Left lung (tissue), 10 donors: Measurements from ENCODE around the gene VENTX. TPM values are rescaled to one million over a fixed set of nuclear protein-coding genes. Genes with fewer than 3 reads are reported as not detected.
A peak's percentile ranks its signal among the peaks of the same experiment; 100 is the strongest.

Source experiments
- ATAC-seq: fragments of 200-7000 bp; cut with Tn5 transposase; one replicate; pipeline ENCODE4 v1.9.1; 2020; ENCODE audit warnings: moderate library complexity
- DNase-seq, 4 donors: peaks; one replicate each; pipeline ENCODE4 v3.0.0-alpha.2; 2013 to 2020
- H3K27ac ChIP-seq, 2 donors: fragments of 200-600 bp; sonication (generic) in 1 of 2; one replicate each; pipeline versions ENCODE4 v1.5.0 to v1.8.0; 2020 to 2021
- H3K27me3 ChIP-seq, 2 donors: fragments of 200-600 bp; sonication (generic) in 1 of 2; one replicate each; pipeline versions ENCODE4 v1.5.0 to v1.8.0; 2020 to 2021
- H3K36me3 ChIP-seq, 2 donors: fragments of 200-600 bp; sonication (generic) in 1 of 2; one replicate each; pipeline versions ENCODE4 v1.5.0 to v1.8.0; 2020 to 2021
- H3K4me1 ChIP-seq, 2 donors: fragments of 200-600 bp; one replicate each; pipeline ENCODE4 v1.8.0; 2021
- H3K4me3 ChIP-seq, 2 donors: fragments of 200-600 bp; sonication (generic) in 1 of 2; one replicate each; pipeline versions ENCODE4 v1.5.0 to v1.8.0; 2020 to 2021; ENCODE audit warnings: mild to moderate bottlenecking in 1 of 2
- H3K9me3 ChIP-seq, 2 donors: fragments of 200-600 bp; sonication (generic) in 1 of 2; one replicate each; pipeline versions ENCODE4 v1.5.0 to v1.8.0; 2020 to 2021
- CTCF ChIP-seq, 2 donors: fragments of 200-600 bp; sonication (generic) in 1 of 2; IDR thresholded peaks; one replicate each; pipeline versions ENCODE4 v1.5.0 to v1.8.0; 2021; ENCODE audit warnings: antibody characterized with exemption in 2 of 2
- intact Hi-C, 2 donors: fragments of 100-400 bp; cut with DNase I; formaldehyde crosslinking; loops; one replicate each; pipeline versions ENCODE4 v1.11.2 to v1.14.2; 2022
- polyA plus RNA-seq, 6 donors: library from polyadenylated mRNA; unstranded; fragments of 120-200 nt; gene quantifications; one replicate each; pipeline ENCODE4 v1.2.1, GENCODE V29; 2013; ENCODE audit not compliant: insufficient read length in 6 of 6
- total RNA-seq, 2 donors: library from RNA; stranded (reverse); fragmentation: NEBNext Ultra II Directional; extraction: Animal tissue kit (Norgen Biotek cat#: 25700); gene quantifications; one replicate each; pipeline ENCODE4 v1.2.1, GENCODE V29; 2021
- donor health status: DM: no; HTN: yes; CAD: no.
- donor health status: DM: no; HTN: no; CAD: no.

VENTX gene
- total and polyA plus RNA-seq, 8 donors, result 0.14 to 4.1 (median 0.25) TPM

- Histone ChIP-seq H3K27ac (no peak overlapping the region), H3K36me3 (no peaks in the 10 kb centered on the region), H3K9me3 (no peaks in the 10 kb centered on the region), H3K4me1 (no peaks in the 10 kb centered on the region), H3K4me3 (no peak overlapping the region), H3K27me3 (peaks cover 0 to 29% of the 10 kb centered on the region in 2 donors)
- no peak for TF ChIP-seq CTCF (IDR thresholded peaks at IDR 0.05)
- intact Hi-C loops, result no loop called here
- peak in 1 of 4 donors; percentile 37 for DNase-seq
- ATAC-seq, result no peak
Measured at GRCh38 chr10:133190225-133190624, 47.4 kb upstream of the VENTX start.

DNA sequence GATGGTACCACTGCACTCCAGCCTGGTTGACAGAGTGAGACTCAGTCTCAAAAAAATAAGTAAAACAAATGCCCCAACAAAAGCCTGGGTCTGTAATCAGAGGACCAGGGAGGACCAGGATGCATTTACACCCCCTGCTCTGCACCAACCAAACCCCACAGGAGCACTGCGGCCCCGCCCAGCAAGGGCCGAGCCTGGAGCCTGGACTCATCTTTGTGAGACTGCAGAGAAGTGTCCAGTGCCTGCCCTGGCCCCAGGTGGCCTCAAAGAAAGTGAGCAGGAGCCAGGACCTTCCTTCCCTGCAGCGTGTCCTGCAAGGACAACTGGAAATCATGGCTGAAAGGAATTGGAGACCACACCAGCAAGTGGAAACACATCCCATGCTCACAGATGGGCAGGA, 46.0 kb upstream of the VENTX start:
- intact Hi-C loops, result no loop called here
- peaks cover 0 to 21% of the 10 kb centered on the region in 2 donors for H3K27me3 ChIP-seq
- no peak for TF ChIP-seq CTCF (IDR thresholded peaks at IDR 0.05)
- H3K4me3 ChIP-seq, result no peak overlapping the region
- no peaks in the 10 kb centered on the region for H3K4me1 ChIP-seq
- no peaks in the 10 kb centered on the region for H3K9me3 ChIP-seq
- peak in 1 of 4 donors; percentile 54 for DNase-seq
- no peak overlapping the region for H3K27ac ChIP-seq
- no peak for ATAC-seq
- no peaks in the 10 kb centered on the region for H3K36me3 ChIP-seq

GRCh38 chr10:133194151-133194550, 43.5 kb upstream of the VENTX start:
- H3K4me3 ChIP-seq, result no peak overlapping the region
- no peak for TF ChIP-seq CTCF (IDR thresholded peaks at IDR 0.05)
- ATAC-seq, result no peak
- H3K4me1 ChIP-seq, result no peaks in the 10 kb centered on the region
- intact Hi-C loops, result no loop called here
- no peak overlapping the region for H3K27ac ChIP-seq
- no peaks in the 10 kb centered on the region for H3K9me3 ChIP-seq
- no peaks in the 10 kb centered on the region for H3K36me3 ChIP-seq
- peaks cover 0 to 17% of the 10 kb centered on the region in 2 donors for H3K27me3 ChIP-seq
- no peak for DNase-seq

GRCh38 chr10:133195096-133195495, 42.6 kb upstream of the VENTX start:
- ATAC-seq (no peak), DNase-seq (peak in 1 of 4 donors; percentile 43)
- Histone ChIP-seq H3K27me3 (peaks cover 0 to 15% of the 10 kb centered on the region in 2 donors), H3K27ac (no peak overlapping the region), H3K9me3 (no peaks in the 10 kb centered on the region), H3K4me3 (no peak overlapping the region), H3K36me3 (no peaks in the 10 kb centered on the region), H3K4me1 (no peaks in the 10 kb centered on the region)
- TF ChIP-seq CTCF (IDR thresholded peaks at IDR 0.05), result no peak
- intact Hi-C loops, result no loop called here

GRCh38 chr10:133195611-133196010, 42.0 kb upstream of the VENTX start:
- no peaks in the 10 kb centered on the region for H3K9me3 ChIP-seq
- no peak for TF ChIP-seq CTCF (IDR thresholded peaks at IDR 0.05)
- peaks cover 0 to 20% of the 10 kb centered on the region in 2 donors for H3K27me3 ChIP-seq
- H3K27ac ChIP-seq, result no peak overlapping the region
- no peak for ATAC-seq
- intact Hi-C loops, result no loop called here
- no peaks in the 10 kb centered on the region for H3K4me1 ChIP-seq
- DNase-seq, result peak in 1 of 4 donors; percentile 77
- H3K4me3 ChIP-seq, result no peak overlapping the region
- H3K36me3 ChIP-seq, result no peaks in the 10 kb centered on the region
